Neuronal stem cell (in vitro differentiated cells): ENCODE measurements around the gene DIP2C.
A peak's percentile ranks its signal among the peaks of the same experiment; 100 is the strongest.

Experiments
- DNase-seq: peaks from one replicate; pipeline ENCODE4 v3.0.0-alpha.2; 2013; ENCODE audit warnings: low spot score
- H2AFZ ChIP-seq: one replicate; pipeline ENCODE4 v1.6.1; 2013; ENCODE audit warnings: mild to moderate bottlenecking, low read length, inconsistent platforms
- H2AK5ac ChIP-seq: 2 replicates; pipeline ENCODE4 v1.6.1; 2013; ENCODE audit warnings: low read depth, mild to moderate bottlenecking, inconsistent platforms, low read length, moderate library complexity, mixed read lengths
- H2BK120ac ChIP-seq: 2 replicates; pipeline ENCODE4 v1.6.1; 2013; ENCODE audit warnings: low read depth, mild to moderate bottlenecking, inconsistent platforms, low read length, moderate library complexity, mixed read lengths
- H2BK12ac ChIP-seq: one replicate; pipeline ENCODE4 v1.6.1; 2013; ENCODE audit warnings: low read length, inconsistent platforms
- H2BK15ac ChIP-seq: 2 replicates; pipeline ENCODE4 v1.6.1; 2013; ENCODE audit warnings: mild to moderate bottlenecking, low read length, inconsistent platforms, mixed read lengths
- H2BK5ac ChIP-seq: one replicate; pipeline ENCODE4 v1.6.1; 2013; ENCODE audit warnings: inconsistent platforms, mild to moderate bottlenecking, low read length, moderate library complexity
- H3K14ac ChIP-seq: one replicate; pipeline ENCODE4 v1.6.1; 2013; ENCODE audit warnings: low read length, inconsistent platforms
- H3K18ac ChIP-seq: 2 replicates; pipeline ENCODE4 v1.6.1; 2013; ENCODE audit warnings: low read length, inconsistent platforms
- H3K23ac ChIP-seq: 2 replicates; pipeline ENCODE4 v1.6.1; 2013; ENCODE audit warnings: low read depth, mild to moderate bottlenecking, mixed read lengths, low read length, inconsistent platforms; ENCODE audit not compliant: poor library complexity
- H3K27ac ChIP-seq: replicated peaks from 3 replicates; pipeline ENCODE4 v1.5.1; 2013; ENCODE audit warnings: low read length, inconsistent platforms
- H3K27me3 ChIP-seq, 3 experiments: 2 replicates each; pipeline ENCODE4 v1.6.1; 2013; ENCODE audit warnings: low read length in 3 of 3, mild to moderate bottlenecking in 2 of 3, inconsistent platforms in 1 of 3, low read depth in 1 of 3, mixed read lengths in 1 of 3, moderate library complexity in 1 of 3; ENCODE audit not compliant: control insufficient read depth in 3 of 3, insufficient read depth in 3 of 3
- H3K36me3 ChIP-seq, 2 donors: replicated peaks in 1 of 2; 2 replicates each; pipeline ENCODE4 v1.6.1; 2013; ENCODE audit warnings: low read length in 2 of 2; ENCODE audit not compliant: control insufficient read depth in 2 of 2, insufficient read depth in 2 of 2
- H3K4ac ChIP-seq: 2 replicates; pipeline ENCODE4 v1.6.1; 2013; ENCODE audit warnings: inconsistent platforms, mild to moderate bottlenecking, low read length, moderate library complexity
- H3K4me1 ChIP-seq, 2 donors: 1 replicate in 1 of 2; 2 replicates in 1 of 2; pipeline ENCODE4 v1.6.1; 2013; ENCODE audit warnings: low read length in 2 of 2, low read depth in 1 of 2; ENCODE audit not compliant: control insufficient read depth in 2 of 2, insufficient read depth in 1 of 2
- H3K4me2 ChIP-seq: one replicate; pipeline ENCODE4 v1.6.1; 2013; ENCODE audit warnings: mild to moderate bottlenecking, low read length, inconsistent platforms; ENCODE audit not compliant: insufficient read depth, poor library complexity, severe bottlenecking
- H3K4me3 ChIP-seq, 2 donors: 2 replicates each; pipeline ENCODE4 v1.5.1; 2013; ENCODE audit warnings: low read length in 2 of 2, mild to moderate bottlenecking in 2 of 2, inconsistent platforms in 1 of 2, moderate library complexity in 1 of 2
- H3K79me1 ChIP-seq: one replicate; pipeline ENCODE4 v1.6.1; 2013; ENCODE audit warnings: low read depth, mild to moderate bottlenecking, inconsistent platforms, low read length, moderate library complexity
- H3K9ac ChIP-seq: one replicate; pipeline ENCODE4 v1.6.1; 2013; ENCODE audit warnings: mild to moderate bottlenecking, low read depth, low read length, inconsistent platforms; ENCODE audit not compliant: poor library complexity
- H3K9me3 ChIP-seq, 2 donors: replicated peaks in 1 of 2; 2 replicates each; pipeline versions ENCODE3 to v1.6.1; 2013; ENCODE audit warnings: low read length in 2 of 2, mild to moderate bottlenecking in 2 of 2, inconsistent platforms in 1 of 2, low read depth in 1 of 2, mixed read lengths in 1 of 2, moderate library complexity in 1 of 2; ENCODE audit not compliant: control insufficient read depth in 2 of 2, insufficient read depth in 1 of 2
- H4K8ac ChIP-seq: one replicate; pipeline ENCODE4 v1.6.1; 2013; ENCODE audit warnings: low read depth, mild to moderate bottlenecking, inconsistent platforms, low read length, moderate library complexity
- H4K91ac ChIP-seq: one replicate; pipeline ENCODE4 v1.6.1; 2013; ENCODE audit warnings: low read length, low read depth, mild to moderate bottlenecking, inconsistent platforms; ENCODE audit not compliant: poor library complexity
- WGBS, 2 donors: extraction: QIAGEN DNeasy Blood & Tissue Kit; methylation state at CpG; one replicate each; pipeline ENCODE4 v1.1.7; 2013; ENCODE audit warnings: missing lambda C conversion rate in 2 of 2, mixed read lengths in 1 of 2; ENCODE audit not compliant: insufficient read length in 2 of 2, insufficient replicate concordance in 1 of 2; ENCODE audit errors: extremely low coverage in 2 of 2; 5-methylcytosine and 5-hydroxymethylcytosine counted together

Gene DIP2C

DNA sequence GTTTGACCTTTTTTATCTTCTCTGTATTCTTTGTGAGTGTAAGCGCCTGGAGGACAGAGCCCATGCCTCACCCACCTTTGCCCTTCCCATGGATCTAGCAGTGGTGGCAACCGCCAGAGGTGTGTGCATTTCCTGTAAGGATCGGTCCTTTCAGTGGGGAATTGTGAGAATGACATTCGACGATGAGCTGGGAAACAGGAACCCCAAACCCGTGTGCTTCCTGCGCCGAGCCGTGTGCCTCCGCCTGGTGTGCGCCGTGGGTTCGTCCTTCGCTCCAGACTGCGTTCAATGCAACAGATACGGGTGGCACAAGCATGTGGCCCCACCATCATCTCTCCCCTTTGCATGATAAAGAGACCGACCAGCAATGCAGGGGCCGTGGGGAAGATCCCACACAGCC, 1.7 kb upstream of the DIP2C start:
- H3K36me3 ChIP-seq = peaks cover 5 to 8% of the 10 kb centered on the region in 2 donors
- no peak overlapping the region for H4K8ac ChIP-seq
- no peak overlapping the region for H2BK120ac ChIP-seq
- no peak overlapping the region for H3K18ac ChIP-seq
- H4K91ac ChIP-seq = no peak overlapping the region
- H3K27ac ChIP-seq = no peak overlapping the region
- H3K23ac ChIP-seq = no peak overlapping the region
- DNase-seq = no peak
- no peak overlapping the region for H2AFZ ChIP-seq
- no peak overlapping the region for H3K4ac ChIP-seq
- H3K14ac ChIP-seq = no peak overlapping the region
- no peak overlapping the region for H3K4me2 ChIP-seq
- peaks cover 15 to 21% of the 10 kb centered on the region in 2 donors for H3K4me1 ChIP-seq
- no peak overlapping the region for H3K9ac ChIP-seq
- no peak overlapping the region for H2BK12ac ChIP-seq
- H3K9me3 ChIP-seq = peaks cover 0 to 2% of the 10 kb centered on the region in 2 donors
- H2BK5ac ChIP-seq = no peak overlapping the region
- WGBS, 2 donors = no CpG with 5 or more reads among the region's 18 CpGs
- H3K79me1 ChIP-seq = peaks cover 10% of the 10 kb centered on the region
- peak overlapping the region; percentile 40 for H2AK5ac ChIP-seq
- no peak overlapping the region for H3K4me3 ChIP-seq
- peaks cover 0 to 9% (median 0%) of the 10 kb centered on the region in 3 experiments for H3K27me3 ChIP-seq
- H2BK15ac ChIP-seq = no peak overlapping the region

DNA sequence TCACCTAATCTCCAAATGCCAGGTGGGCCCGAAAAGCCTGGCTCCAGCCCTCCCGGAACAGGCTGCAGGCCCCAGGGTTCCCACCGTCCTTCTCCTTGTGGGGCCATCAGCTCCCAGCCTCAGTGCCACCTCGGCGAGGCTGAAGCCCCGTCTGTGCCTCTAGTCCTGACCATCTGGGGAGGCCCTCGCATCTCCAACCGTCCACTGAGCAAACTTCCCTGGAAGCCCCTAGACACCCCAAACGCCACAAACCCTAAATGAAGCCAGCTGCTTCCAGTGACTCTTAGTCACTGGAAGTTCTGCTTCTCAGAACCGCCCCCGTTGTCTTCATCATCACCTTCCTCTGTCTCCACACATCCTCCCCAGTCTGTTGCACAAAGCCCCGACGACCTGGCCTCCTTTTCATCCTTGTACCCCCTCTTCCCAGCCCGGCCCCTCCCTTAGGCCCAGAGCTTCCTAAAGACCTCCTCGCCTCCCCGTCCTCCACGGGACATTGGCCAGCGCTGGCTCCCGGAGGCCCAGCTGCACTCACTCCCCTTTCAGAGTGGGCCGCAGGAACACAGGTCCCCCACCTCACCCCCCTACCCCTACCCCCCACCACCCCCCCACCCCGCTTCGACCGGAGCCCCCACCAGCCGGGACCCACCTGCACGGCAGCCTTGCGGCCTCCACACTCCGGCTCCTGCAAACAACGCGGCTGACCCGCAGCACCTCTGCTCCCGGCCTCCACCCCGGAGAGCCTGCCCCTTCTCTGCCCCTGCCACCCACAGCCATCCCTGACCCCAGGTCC, 1.1 kb upstream of the DIP2C start:
- H3K79me1 ChIP-seq = peaks cover 10% of the 10 kb centered on the region
- no peak overlapping the region for H3K23ac ChIP-seq
- H4K8ac ChIP-seq = no peak overlapping the region
- H3K4me3 ChIP-seq = peak overlapping the region; percentile 53 to 81
- no peak overlapping the region for H2BK120ac ChIP-seq
- peaks cover 15 to 21% of the 10 kb centered on the region in 2 donors for H3K4me1 ChIP-seq
- H2AK5ac ChIP-seq = peak overlapping the region; percentile 40
- no peak overlapping the region for H3K14ac ChIP-seq
- H3K27ac ChIP-seq = peak overlapping the region; percentile 73
- H3K4me2 ChIP-seq = peak overlapping the region; percentile 76
- H3K36me3 ChIP-seq = peaks cover 7 to 8% of the 10 kb centered on the region in 2 donors
- H2BK5ac ChIP-seq = no peak overlapping the region
- H3K4ac ChIP-seq = no peak overlapping the region
- peak overlapping the region; percentile 84 for H3K18ac ChIP-seq
- no peak overlapping the region for H2BK15ac ChIP-seq
- H3K9me3 ChIP-seq = peaks cover 0 to 2% of the 10 kb centered on the region in 2 donors
- no peak for DNase-seq
- peak overlapping the region; percentile 88 for H2AFZ ChIP-seq
- H2BK12ac ChIP-seq = no peak overlapping the region
- no peak overlapping the region for H4K91ac ChIP-seq
- H3K27me3 ChIP-seq = peaks cover 0 to 9% (median 0%) of the 10 kb centered on the region in 3 experiments
- no CpG with 5 or more reads among the region's 32 CpGs for WGBS, 2 donors
- H3K9ac ChIP-seq = no peak overlapping the region

DNA sequence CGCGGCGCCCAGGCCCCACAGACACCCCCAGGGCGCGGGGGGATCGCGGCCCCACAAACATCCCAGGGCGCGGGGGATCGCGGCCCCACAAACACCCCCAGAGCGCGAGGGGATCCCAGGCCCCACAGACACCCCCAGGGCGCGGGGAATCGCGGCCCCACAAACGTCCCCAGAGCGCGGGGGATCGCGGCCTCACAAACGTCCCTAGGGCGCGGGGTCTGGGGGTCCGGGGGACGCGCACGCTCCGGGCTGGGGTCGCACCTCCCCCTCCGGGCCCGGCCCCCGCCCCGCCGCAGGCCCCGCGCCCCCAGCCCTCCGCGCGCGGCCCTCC, 382 bp downstream of the DIP2C start:
- H3K14ac ChIP-seq = peak overlapping the region; percentile 78
- peaks cover 10% of the 10 kb centered on the region for H3K79me1 ChIP-seq
- no peak for DNase-seq
- no CpG with 5 or more reads among the region's 42 CpGs for WGBS, 2 donors
- H3K27me3 ChIP-seq = peaks cover 0 to 9% (median 0%) of the 10 kb centered on the region in 3 experiments
- peak overlapping the region; percentile 84 for H3K4me2 ChIP-seq
- H2BK5ac ChIP-seq = peak overlapping the region; percentile 89
- H3K27ac ChIP-seq = peak overlapping the region; percentile 87
- H3K4ac ChIP-seq = no peak overlapping the region
- no peak overlapping the region for H2BK12ac ChIP-seq
- peaks cover 15 to 21% of the 10 kb centered on the region in 2 donors for H3K4me1 ChIP-seq
- H3K23ac ChIP-seq = peak overlapping the region; percentile 83
- H2AFZ ChIP-seq = peak overlapping the region; percentile 86
- H3K4me3 ChIP-seq = peak overlapping the region; percentile 77 to 99
- peaks cover 0 to 4% of the 10 kb centered on the region in 2 donors for H3K9me3 ChIP-seq
- H3K36me3 ChIP-seq = peaks cover 7 to 8% of the 10 kb centered on the region in 2 donors
- H4K91ac ChIP-seq = no peak overlapping the region
- no peak overlapping the region for H4K8ac ChIP-seq
- H2BK120ac ChIP-seq = peak overlapping the region; percentile 24
- peak overlapping the region; percentile 96 for H3K18ac ChIP-seq
- H2BK15ac ChIP-seq = no peak overlapping the region
- peak overlapping the region; percentile 80 for H2AK5ac ChIP-seq
- peak overlapping the region; percentile 96 for H3K9ac ChIP-seq

DNA sequence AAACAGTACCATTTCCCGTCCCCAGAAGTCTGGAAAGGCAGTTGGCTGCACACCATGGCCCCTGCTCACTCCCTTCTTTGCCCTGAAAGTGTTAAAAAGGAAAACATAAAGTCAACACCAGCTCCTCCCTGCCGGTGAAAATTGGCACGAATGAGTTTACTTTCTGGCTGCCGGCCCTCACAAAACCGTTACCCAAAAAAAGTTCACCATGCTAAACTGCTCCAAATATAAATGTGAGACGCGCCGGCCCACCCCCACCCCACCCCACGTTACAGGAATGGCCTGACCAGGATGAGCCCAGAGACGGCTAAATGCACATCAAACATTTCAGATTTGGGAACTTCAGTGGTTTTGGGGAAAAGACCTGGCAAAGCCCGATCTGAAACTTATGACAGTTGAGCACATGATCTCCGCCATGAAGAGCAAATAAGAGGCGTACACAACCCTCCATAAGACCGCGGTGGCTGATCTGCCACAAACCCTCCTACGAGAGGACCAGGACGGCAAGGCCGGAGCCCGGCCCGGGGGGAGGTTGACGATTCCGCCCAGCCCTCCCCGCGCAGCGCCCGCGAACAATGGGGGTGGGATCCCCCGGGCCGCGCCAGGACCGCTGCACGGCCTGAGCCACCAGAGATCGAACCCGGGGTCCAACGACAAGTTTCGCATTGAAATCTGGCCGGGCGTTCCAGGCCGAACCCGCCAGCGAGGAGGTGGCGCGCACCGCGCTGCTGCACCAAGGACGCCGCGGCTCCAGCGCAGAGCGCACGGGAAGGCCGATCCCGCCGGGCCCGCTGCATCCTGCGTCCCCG, 952 bp downstream of the DIP2C start:
- Histone ChIP-seq H2BK5ac (peak overlapping the region; percentile 89), H3K23ac (peak overlapping the region; percentile 83), H2AK5ac (peak overlapping the region; percentile 80), H4K91ac (no peak overlapping the region), H3K9ac (peak overlapping the region; percentile 96), H4K8ac (no peak overlapping the region), H2BK120ac (peak overlapping the region; percentile 24), H3K79me1 (peaks cover 12% of the 10 kb centered on the region), H3K4me1 (peaks cover 17 to 18% of the 10 kb centered on the region in 2 donors), H2BK15ac (no peak overlapping the region), H2AFZ (peak overlapping the region; percentile 86), H3K4ac (no peak overlapping the region), H3K27me3 (peaks cover 0 to 9% (median 0%) of the 10 kb centered on the region in 3 experiments), H3K14ac (peak overlapping the region; percentile 78), H3K4me2 (peak overlapping the region; percentile 84), H3K9me3 (peaks cover 0 to 4% of the 10 kb centered on the region in 2 donors), H3K18ac (peak overlapping the region; percentile 96), H3K4me3 (peak overlapping the region; percentile 77 to 99), H3K36me3 (peaks cover 7 to 8% of the 10 kb centered on the region in 2 donors), H2BK12ac (no peak overlapping the region), H3K27ac (no peak overlapping the region)
- peak; percentile 36 for DNase-seq
- no CpG with 5 or more reads among the region's 57 CpGs for WGBS, 2 donors
